ENCODE measurements around the gene IKZF3. TPM values are rescaled to one million over a fixed set of nuclear protein-coding genes. Genes with fewer than 3 reads are reported as not detected.

The IKZF3 gene
- total and polyA plus RNA-seq, 7 donors: under 0.01 to 12.3 (median 0.36) TPM

DNA sequence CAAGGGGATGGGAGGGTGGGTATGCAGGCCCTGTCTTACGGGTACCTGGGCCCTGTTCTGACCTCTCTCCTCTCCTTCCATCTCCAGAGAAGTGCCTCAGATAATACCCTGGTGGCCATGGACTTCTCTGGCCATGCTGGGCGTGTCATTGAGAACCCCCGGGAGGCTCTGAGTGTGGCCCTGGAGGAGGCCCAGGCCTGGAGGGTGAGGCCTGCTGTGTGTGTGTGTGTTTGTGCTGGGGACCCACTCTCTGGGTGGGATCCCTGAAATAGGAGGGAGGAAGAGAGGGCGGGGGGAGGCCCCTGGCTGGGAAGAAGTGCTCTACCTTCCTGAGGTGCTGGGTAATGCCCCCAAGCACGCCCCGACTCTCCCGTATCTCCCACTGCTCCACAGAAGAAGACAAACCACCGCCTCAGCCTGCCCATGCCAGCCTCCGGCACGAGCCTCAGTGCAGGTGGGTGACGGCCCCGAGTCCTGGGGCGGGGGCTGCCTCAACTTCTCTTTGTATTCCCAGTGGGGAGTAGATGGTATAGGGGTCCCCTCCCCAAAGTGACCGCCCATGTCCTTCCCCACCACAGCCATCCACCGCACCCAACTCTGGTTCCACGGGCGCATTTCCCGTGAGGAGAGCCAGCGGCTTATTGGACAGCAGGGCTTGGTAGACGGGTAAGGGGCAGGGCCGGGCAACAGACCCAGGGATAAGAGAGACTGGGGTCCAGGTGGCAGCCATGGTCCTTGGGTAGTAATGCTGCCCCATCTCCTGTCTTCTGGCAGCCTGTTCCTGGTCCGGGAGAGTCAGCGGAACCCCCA lies 118.6 kb downstream of the IKZF3 start:
- intact Hi-C loops (cut with DNase I): no loop called here
- Histone ChIP-seq H3K36me3 (no peaks in the 10 kb centered on the region), H3K4me3 (no peak overlapping the region), H3K4me1 (peaks cover 0 to 10% (median 0%) of the 10 kb centered on the region in 4 donors), H3K9me3 (no peaks in the 10 kb centered on the region), H3K27ac (no peak overlapping the region), H3K27me3 (peaks cover 8 to 34% (median 23%) of the 10 kb centered on the region in 3 donors)
- no peak for TF ChIP-seq POLR2AphosphoS5 (IDR thresholded peaks at IDR 0.05)
- no peak for TF ChIP-seq EP300 (IDR thresholded peaks at IDR 0.05)
- no peak for TF ChIP-seq POLR2A (IDR thresholded peaks at IDR 0.05)
- TF ChIP-seq, protein P1, sequence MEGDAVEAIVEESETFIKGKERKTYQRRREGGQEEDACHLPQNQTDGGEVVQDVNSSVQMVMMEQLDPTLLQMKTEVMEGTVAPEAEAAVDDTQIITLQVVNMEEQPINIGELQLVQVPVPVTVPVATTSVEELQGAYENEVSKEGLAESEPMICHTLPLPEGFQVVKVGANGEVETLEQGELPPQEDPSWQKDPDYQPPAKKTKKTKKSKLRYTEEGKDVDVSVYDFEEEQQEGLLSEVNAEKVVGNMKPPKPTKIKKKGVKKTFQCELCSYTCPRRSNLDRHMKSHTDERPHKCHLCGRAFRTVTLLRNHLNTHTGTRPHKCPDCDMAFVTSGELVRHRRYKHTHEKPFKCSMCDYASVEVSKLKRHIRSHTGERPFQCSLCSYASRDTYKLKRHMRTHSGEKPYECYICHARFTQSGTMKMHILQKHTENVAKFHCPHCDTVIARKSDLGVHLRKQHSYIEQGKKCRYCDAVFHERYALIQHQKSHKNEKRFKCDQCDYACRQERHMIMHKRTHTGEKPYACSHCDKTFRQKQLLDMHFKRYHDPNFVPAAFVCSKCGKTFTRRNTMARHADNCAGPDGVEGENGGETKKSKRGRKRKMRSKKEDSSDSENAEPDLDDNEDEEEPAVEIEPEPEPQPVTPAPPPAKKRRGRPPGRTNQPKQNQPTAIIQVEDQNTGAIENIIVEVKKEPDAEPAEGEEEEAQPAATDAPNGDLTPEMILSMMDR (IDR thresholded peaks at IDR 0.05): no peak
- no peak for DNase-seq
- WGBS, 2 donors: 93 to 96% methylated on average over 23 of the region's 23 CpGs

DNA sequence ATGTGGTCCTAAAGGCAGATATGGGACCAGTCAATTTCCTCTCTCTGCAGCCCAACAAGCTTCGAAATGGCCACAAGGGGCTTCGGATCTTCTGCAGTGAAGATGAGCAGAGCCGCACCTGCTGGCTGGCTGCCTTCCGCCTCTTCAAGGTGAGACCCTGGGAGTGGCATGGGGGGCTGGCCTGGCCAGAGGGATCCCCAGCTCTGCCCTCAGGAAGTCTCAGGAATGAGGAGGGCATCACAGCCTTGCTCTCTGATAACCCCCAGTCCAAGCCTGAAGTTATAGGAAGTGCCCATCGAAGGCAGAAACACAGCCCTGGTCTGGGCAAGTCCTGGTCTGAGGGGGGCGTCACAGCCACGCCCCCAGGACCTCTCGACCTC lies 119.3 kb downstream of the IKZF3 start:
- 83 to 86% methylated on average over 8 of the region's 8 CpGs for WGBS, 2 donors
- Histone ChIP-seq H3K36me3 (no peaks in the 10 kb centered on the region), H3K27ac (no peak overlapping the region), H3K4me1 (peaks cover 0 to 10% (median under 1%) of the 10 kb centered on the region in 4 donors), H3K27me3 (peaks cover 15 to 41% (median 30%) of the 10 kb centered on the region in 3 donors), H3K4me3 (no peak overlapping the region), H3K9me3 (no peaks in the 10 kb centered on the region)
- no peak for DNase-seq
- intact Hi-C loops (cut with DNase I): no loop called here
- TF ChIP-seq EP300 (IDR thresholded peaks at IDR 0.05) (no peak), POLR2A (IDR thresholded peaks at IDR 0.05) (no peak), POLR2AphosphoS5 (IDR thresholded peaks at IDR 0.05) (no peak)
- TF ChIP-seq, protein P1 (IDR thresholded peaks at IDR 0.05): no peak

DNA sequence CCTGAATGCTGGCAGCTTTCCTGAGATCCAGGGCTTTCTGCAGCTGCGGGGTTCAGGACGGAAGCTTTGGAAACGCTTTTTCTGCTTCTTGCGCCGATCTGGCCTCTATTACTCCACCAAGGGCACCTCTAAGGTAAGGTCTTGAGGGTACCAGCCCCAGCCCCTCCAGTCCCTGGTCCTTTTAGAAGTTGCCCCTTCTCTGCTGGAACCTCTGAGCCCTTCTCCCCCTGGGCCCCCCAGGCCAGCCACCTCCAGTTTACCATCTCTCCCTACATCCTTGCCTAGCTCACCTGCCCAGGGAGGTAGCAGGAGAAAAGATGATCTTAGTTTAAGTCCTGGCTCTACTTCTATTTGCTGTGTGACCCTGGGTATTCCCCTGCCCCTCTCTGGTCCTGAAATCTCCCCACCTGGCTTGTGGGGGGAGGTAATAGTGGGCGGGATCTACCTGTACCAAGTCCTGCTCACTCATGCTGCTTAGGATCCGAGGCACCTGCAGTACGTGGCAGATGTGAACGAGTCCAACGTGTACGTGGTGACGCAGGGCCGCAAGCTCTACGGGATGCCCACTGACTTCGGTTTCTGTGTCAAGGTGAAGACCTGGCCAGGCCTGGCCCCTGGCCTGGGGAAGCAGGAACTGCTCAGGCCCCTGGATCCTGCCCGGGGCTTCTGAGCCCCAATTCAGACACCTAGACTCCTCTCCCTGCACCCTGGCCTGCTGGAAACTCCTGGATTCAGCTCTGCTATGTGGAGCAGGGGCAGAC lies 119.9 kb downstream of the IKZF3 start:
- TF ChIP-seq POLR2A (IDR thresholded peaks at IDR 0.05): no peak
- TF ChIP-seq POLR2AphosphoS5 (IDR thresholded peaks at IDR 0.05): no peak
- TF ChIP-seq, protein P1 (IDR thresholded peaks at IDR 0.05): no peak
- TF ChIP-seq EP300 (IDR thresholded peaks at IDR 0.05): no peak
- intact Hi-C loops (cut with DNase I): no loop called here
- Histone ChIP-seq H3K4me1 (peaks cover 0 to 13% (median 6%) of the 10 kb centered on the region in 4 donors), H3K27ac (no peak overlapping the region), H3K27me3 (peaks cover 19 to 47% (median 36%) of the 10 kb centered on the region in 3 donors), H3K9me3 (no peaks in the 10 kb centered on the region), H3K4me3 (no peak overlapping the region), H3K36me3 (no peaks in the 10 kb centered on the region)
- no peak for DNase-seq
- 87 to 88% methylated on average over 16 of the region's 16 CpGs for WGBS, 2 donors

DNA sequence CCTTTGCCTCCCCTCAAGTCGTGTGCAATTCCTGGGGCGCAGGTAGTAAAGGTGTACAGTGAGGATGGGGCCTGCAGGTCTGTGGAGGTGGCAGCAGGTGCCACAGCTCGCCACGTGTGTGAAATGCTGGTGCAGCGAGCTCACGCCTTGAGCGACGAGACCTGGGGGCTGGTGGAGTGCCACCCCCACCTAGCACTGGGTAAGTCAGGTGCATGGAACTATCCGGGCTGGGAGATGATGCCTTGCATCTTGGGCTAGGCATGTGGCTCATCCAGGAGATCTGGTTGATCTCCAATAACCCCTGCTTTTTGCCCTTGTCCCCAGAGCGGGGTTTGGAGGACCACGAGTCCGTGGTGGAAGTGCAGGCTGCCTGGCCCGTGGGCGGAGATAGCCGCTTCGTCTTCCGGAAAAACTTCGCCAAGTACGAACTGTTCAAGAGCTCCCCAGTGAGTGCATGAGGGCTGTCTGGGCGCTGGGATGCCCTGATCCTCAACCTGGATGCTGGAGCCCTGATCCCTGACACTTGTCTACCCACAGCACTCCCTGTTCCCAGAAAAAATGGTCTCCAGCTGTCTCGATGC lies 121.2 kb downstream of the IKZF3 start:
- intact Hi-C loops (cut with DNase I): no loop called here
- peaks cover 0 to 26% (median 20%) of the 10 kb centered on the region in 4 donors for H3K4me1 ChIP-seq
- peaks cover 32 to 60% (median 49%) of the 10 kb centered on the region in 3 donors for H3K27me3 ChIP-seq
- TF ChIP-seq EP300 (IDR thresholded peaks at IDR 0.05) (no peak), POLR2AphosphoS5 (IDR thresholded peaks at IDR 0.05) (no peak), POLR2A (IDR thresholded peaks at IDR 0.05) (no peak)
- TF ChIP-seq, protein P1 (IDR thresholded peaks at IDR 0.05): no peak
- WGBS, 2 donors: 87 to 88% methylated on average over 21 of the region's 21 CpGs
- H3K9me3 ChIP-seq: no peaks in the 10 kb centered on the region
- H3K4me3 ChIP-seq: no peak overlapping the region
- no peaks in the 10 kb centered on the region for H3K36me3 ChIP-seq
- DNase-seq: no peak
- no peak overlapping the region for H3K27ac ChIP-seq
